Keratinocyte (primary cell): ENCODE data around the gene TMEM184A. TPM values are rescaled to one million over a fixed set of nuclear protein-coding genes. Genes with fewer than 3 reads are reported as not detected.

ENCODE experiments used
- DNase-seq: peaks from one replicate; pipeline ENCODE4 v3.0.0-alpha.2; 2011; ENCODE audit warnings: low read depth, missing footprints, low spot score
- FAIRE-seq: peaks from 2 replicates; lab custom pipeline; 2011; peaks lifted over from hg19 to GRCh38; lab: Jason Lieb, UNC
- H2AFZ ChIP-seq: 2 replicates; pipeline ENCODE4 v1.6.0; 2012; ENCODE audit warnings: low read length, control low read depth, inconsistent platforms; ENCODE audit not compliant: control insufficient read depth
- H3K27ac ChIP-seq: 2 replicates; pipeline ENCODE4 v1.5.1; 2011; ENCODE audit warnings: low read length; ENCODE audit not compliant: control insufficient read depth, insufficient read depth
- H3K27me3 ChIP-seq: 3 replicates; pipeline ENCODE4 v1.6.0; 2011; ENCODE audit warnings: low read length; ENCODE audit not compliant: control insufficient read depth, insufficient read depth; ENCODE audit errors: extremely low read depth
- H3K36me3 ChIP-seq, 2 experiments: 2 replicates in 1 of 2; 3 replicates in 1 of 2; pipeline ENCODE4 v1.5.1; 2011; ENCODE audit warnings: low read length in 2 of 2, mild to moderate bottlenecking in 1 of 2; ENCODE audit not compliant: control insufficient read depth in 2 of 2, insufficient read depth in 2 of 2; ENCODE audit errors: extremely low read depth in 1 of 2
- H3K4me1 ChIP-seq: 3 replicates; pipeline ENCODE4 v1.5.1; 2011; ENCODE audit warnings: low read length; ENCODE audit not compliant: control insufficient read depth, insufficient read depth; ENCODE audit errors: extremely low read depth
- H3K4me2 ChIP-seq: 3 replicates; pipeline ENCODE4 v1.6.0; 2011; ENCODE audit warnings: low read depth, low read length; ENCODE audit not compliant: control insufficient read depth, insufficient read depth; ENCODE audit errors: extremely low read depth
- H3K4me3 ChIP-seq, 3 experiments: fragments of 200-600 bp in 1 of 3; sonication (generic) in 1 of 3; 2 replicates in 2 of 3; 3 replicates in 1 of 3; pipeline ENCODE4 v1.5.1; 2011 to 2016; ENCODE audit warnings: low read length in 3 of 3, mild to moderate bottlenecking in 3 of 3, control low read depth in 2 of 3, inconsistent platforms in 1 of 3, low read depth in 1 of 3, mixed read lengths in 1 of 3, mixed run types in 1 of 3, moderate library complexity in 1 of 3; ENCODE audit not compliant: control insufficient read depth in 2 of 3, insufficient read depth in 2 of 3; ENCODE audit errors: extremely low read depth in 1 of 3
- H3K79me2 ChIP-seq: 2 replicates; pipeline ENCODE4 v1.6.0; 2012; ENCODE audit warnings: low read length; ENCODE audit not compliant: control insufficient read depth, insufficient read depth
- H3K9ac ChIP-seq: 3 replicates; pipeline ENCODE4 v1.6.0; 2011; ENCODE audit warnings: low read length; ENCODE audit not compliant: control insufficient read depth, insufficient read depth; ENCODE audit errors: extremely low read depth
- H3K9me1 ChIP-seq: 3 replicates; pipeline ENCODE4 v1.6.0; 2011; ENCODE audit warnings: low read length; ENCODE audit not compliant: control insufficient read depth, insufficient read depth; ENCODE audit errors: extremely low read depth
- H3K9me3 ChIP-seq: 2 replicates; pipeline ENCODE4 v1.5.1; 2012; ENCODE audit warnings: low read depth, low read length; ENCODE audit not compliant: control insufficient read depth
- H4K20me1 ChIP-seq: 3 replicates; pipeline ENCODE4 v1.6.0; 2011; ENCODE audit warnings: low read length; ENCODE audit not compliant: control insufficient read depth, insufficient read depth; ENCODE audit errors: extremely low read depth
- CTCF ChIP-seq, 3 experiments: IDR thresholded peaks in 1 of 3; conservative IDR thresholded peaks in 1 of 3; optimal IDR thresholded peaks in 1 of 3; 2 replicates in 2 of 3; 3 replicates in 1 of 3; pipeline versions ENCODE3 to v1.5.1; 2011; ENCODE audit warnings: low read length in 3 of 3, mild to moderate bottlenecking in 3 of 3, moderate library complexity in 2 of 3, control low read depth in 1 of 3, inconsistent platforms in 1 of 3; ENCODE audit not compliant: insufficient read depth in 2 of 3; ENCODE audit errors: extremely low read depth in 1 of 3
- EZH2 ChIP-seq: IDR thresholded peaks from one replicate; pipeline ENCODE4 v1.6.1; 2012; ENCODE audit warnings: inconsistent platforms, mild to moderate bottlenecking, low read length, moderate library complexity
- dilution Hi-C: fragments of 300-500 bp; cut with MboI; formaldehyde crosslinking; loops from one replicate; pipeline ENCODE4 v1.7.0; 2020; ENCODE audit warnings: low sequenced_read_pairs; ENCODE audit not compliant: extremely low pct_ligation_motif_present
- polyA plus RNA-seq, 5 experiments: library from polyadenylated mRNA; depleted of rRNA in 3 of 5; stranded (reverse) in 3 of 5; stranded (forward) in 1 of 5; unstranded in 1 of 5; fragments of >200 nt; gene quantifications; 1 replicate in 1 of 5; 2 replicates in 3 of 5; 3 replicates in 1 of 5; pipeline versions ENCODE4 v1.2.1 to v1.2.3, GENCODE V29; 2011 to 2012; ENCODE audit warnings: missing spikeins in 2 of 5, low read depth in 1 of 5, low replicate concordance in 1 of 5

Gene TMEM184A
- polyA plus RNA-seq, 1 donor (not counting 4 experiments of a cell fraction or from before 2014, with no cell fraction given): 2.9 TPM

- Histone ChIP-seq H3K9me1 (no peaks in the 10 kb centered on the region), H4K20me1 (no peaks in the 10 kb centered on the region), H3K36me3 (no peaks in the 10 kb centered on the region), H3K4me3 (no peak overlapping the region), H3K9me3 (no peaks in the 10 kb centered on the region), H3K79me2 (no peaks in the 10 kb centered on the region), H3K4me1 (no peaks in the 10 kb centered on the region), H3K27ac (no peak overlapping the region), H3K4me2 (no peak overlapping the region), H3K9ac (no peak overlapping the region), H2AFZ (no peak overlapping the region), H3K27me3 (peaks cover 8% of the 10 kb centered on the region)
- no peak for TF ChIP-seq CTCF (optimal IDR thresholded peaks at IDR 0.05 in 1 of 3, IDR thresholded peaks at IDR 0.05 in 1 of 3, conservative IDR thresholded peaks at IDR 0.05 in 1 of 3; ENCODE audit: extremely low read depth in 1 of 3, insufficient read depth in 2 of 3, low read length in 3 of 3)
- no peak for TF ChIP-seq EZH2
- FAIRE-seq (no peak), DNase-seq (no peak)
- dilution Hi-C loops: no loop called here
These were observed 47.6 kb upstream of the TMEM184A start for GRCh38 chr7:1603346-1604225.

- H4K20me1 ChIP-seq: no peaks in the 10 kb centered on the region
- no peak overlapping the region for H3K27ac ChIP-seq
- H3K79me2 ChIP-seq: no peaks in the 10 kb centered on the region
- H3K4me1 ChIP-seq: no peaks in the 10 kb centered on the region
- dilution Hi-C loops: no loop called here
- H3K4me2 ChIP-seq: no peak overlapping the region
- H2AFZ ChIP-seq: no peak overlapping the region
- H3K36me3 ChIP-seq: no peaks in the 10 kb centered on the region
- H3K4me3 ChIP-seq: no peak overlapping the region
- no peak overlapping the region for H3K9ac ChIP-seq
- no peak for TF ChIP-seq EZH2
- no peak for TF ChIP-seq CTCF (optimal IDR thresholded peaks at IDR 0.05 in 1 of 3, IDR thresholded peaks at IDR 0.05 in 1 of 3, conservative IDR thresholded peaks at IDR 0.05 in 1 of 3; ENCODE audit: extremely low read depth in 1 of 3, insufficient read depth in 2 of 3, low read length in 3 of 3)
- FAIRE-seq: no peak
- DNase-seq: no peak
- peaks cover 9% of the 10 kb centered on the region for H3K27me3 ChIP-seq
- no peaks in the 10 kb centered on the region for H3K9me1 ChIP-seq
- H3K9me3 ChIP-seq: no peaks in the 10 kb centered on the region
These were observed 46.4 kb upstream of the TMEM184A start for GRCh38 chr7:1602386-1602785.
